Measurements from ENCODE around the gene TMEFF1.
"Not testable (repeated sequence)": the region's sequence is repeated elsewhere in the genome, so short reads cannot be mapped to it uniquely, and the experiment has no call there.

Gene TMEFF1

DNA sequence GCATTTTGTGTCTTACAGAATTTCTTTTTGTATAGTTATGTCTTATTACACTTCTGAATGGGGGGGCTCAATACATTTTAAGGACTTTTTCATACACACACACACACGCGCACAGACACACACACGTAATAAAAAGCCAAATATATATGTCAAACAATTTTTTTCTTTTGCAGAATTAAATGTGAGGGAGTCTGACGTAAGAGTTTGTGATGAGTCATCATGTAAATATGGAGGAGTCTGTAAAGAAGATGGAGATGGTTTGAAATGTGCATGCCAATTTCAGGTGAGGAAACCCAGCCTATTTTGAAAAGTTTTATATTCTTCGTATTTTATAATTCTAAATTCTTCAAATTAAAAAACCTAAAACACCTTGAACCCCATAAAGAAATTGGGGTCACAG lies 25.6 kb downstream of the TMEFF1 start:
- DNase-seq = no peak

- DNase-seq = no peak
Measured at GRCh38 chr9:100499460-100499859, 26.5 kb downstream of the TMEFF1 start.

DNA sequence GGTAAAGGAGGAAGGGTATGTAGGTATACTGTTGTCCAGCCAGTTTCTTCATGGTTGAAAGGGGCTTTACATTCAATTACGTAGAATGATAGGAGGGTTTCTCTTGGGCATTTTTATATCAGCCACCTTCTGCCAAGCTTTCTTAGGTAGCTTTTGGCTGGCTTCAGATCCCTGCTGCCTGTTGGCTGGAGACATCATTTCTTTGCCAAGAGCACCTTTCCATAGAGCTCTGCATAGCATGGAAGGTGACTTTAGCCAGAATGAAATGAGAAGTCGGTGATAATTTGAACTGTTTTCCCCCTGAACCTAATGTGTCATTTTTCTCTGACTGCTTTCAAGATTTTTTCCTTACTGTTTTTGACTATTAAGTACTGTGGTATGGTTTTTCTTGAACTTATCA lies 26.9 kb downstream of the TMEFF1 start:
- DNase-seq = no peak

GRCh38 chr9:100505564-100506159 lies 32.7 kb downstream of the TMEFF1 start:
- DNase-seq = peak; percentile 84

DNA sequence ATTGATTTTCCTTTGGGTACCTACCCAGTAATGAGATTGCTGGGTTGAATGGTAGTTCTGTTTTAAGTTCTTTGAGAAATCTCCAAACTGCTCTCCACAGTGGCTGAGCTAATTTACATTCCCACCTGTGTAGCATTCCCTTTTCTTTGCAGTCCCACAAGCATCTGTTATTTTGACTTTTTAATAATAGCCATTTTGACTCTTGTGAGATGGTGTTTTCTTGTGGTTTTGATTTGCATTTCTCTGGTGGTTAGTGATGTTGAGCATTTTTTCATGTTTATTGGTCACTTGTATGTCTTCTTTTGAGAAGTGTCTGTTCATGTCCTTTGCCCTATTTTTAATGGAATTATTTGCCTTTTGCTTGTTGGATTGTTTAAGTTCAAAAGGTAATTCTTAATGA lies 34.4 kb downstream of the TMEFF1 start:
- DNase-seq = not testable (repeated sequence)

DNA sequence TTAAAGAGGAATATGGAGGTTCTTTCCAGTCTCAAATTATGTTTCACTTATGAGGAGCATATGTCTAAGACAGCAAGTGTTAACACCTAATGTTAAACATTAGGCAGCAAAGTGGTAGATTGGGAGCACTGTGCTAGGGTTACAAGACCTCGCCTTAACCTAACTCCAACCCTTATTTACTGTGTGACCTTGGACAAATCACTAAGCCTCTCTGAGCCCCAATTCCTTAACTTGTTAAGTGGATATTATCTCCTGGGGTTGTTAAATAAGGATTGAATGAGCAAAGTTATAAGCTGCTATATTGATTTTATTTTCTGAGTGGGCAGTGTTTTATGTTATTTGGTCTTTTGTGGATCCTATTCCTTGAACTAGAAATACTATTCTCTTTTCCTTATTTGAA lies 38.3 kb downstream of the TMEFF1 start:
- no peak for DNase-seq

GRCh38 chr9:100515578-100516494 lies 42.9 kb downstream of the TMEFF1 start:
- no peak for DNase-seq

DNA sequence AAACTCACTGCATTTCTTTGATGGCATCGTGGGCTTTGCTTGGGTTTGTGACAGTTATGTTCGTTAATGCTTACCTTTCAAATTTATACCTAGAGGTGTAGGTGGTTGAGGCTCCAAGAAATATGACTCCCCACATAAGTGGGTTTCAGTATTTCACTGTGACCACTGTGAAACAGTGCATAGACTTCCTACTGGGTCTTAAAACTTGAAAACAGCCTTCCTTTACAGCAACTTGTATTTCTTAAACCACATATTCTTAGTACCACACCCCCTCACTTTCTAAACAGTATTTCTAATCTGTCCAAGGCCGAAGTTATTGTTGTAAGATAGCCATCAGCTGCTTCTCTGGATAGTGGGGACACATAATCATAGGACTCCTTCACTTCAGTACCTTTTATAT lies 48.3 kb downstream of the TMEFF1 start:
- DNase-seq = no peak

DNA sequence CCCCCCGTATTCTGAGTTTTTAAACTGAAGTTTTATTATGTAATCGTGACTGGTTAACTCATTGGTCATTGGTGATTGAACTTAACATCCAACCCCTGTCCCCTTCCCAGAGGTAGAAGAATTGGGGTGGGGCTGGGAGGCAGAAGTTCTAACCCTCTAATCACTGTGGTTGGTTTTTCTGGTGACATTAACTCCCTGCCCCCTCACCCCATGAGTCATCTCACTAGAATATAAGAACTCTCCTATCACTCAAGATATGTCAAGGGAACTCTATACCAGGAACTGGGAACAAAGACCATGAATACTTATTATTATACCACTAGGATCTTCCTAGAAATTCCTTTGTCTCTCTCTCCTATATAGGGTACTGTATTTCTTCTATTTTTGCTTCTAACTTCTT lies 52.6 kb downstream of the TMEFF1 start:
- no peak for DNase-seq

GRCh38 chr9:100527180-100527794 lies 54.3 kb downstream of the TMEFF1 start:
- DNase-seq = not testable (repeated sequence)

DNA sequence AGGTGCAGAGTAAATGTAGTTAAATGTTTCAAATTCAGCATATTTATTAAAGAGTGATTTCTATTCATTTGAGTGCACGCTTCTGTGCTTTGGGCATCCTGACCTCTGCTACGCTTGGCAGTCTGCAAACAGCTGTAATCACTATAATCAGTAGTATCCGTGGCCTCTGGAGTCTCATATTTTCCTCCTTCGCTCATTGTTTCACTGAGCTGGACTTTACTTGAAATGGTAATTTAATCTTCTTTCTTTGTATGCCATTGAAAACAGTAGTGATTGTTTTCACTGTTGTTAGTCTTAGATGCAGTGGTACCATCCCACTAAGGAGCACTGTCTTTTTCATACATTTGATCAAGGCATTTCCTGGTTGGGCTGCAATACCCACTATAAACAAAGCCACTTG lies 61.5 kb downstream of the TMEFF1 start:
- no peak for DNase-seq

GRCh38 chr9:100540327-100540726 lies 67.4 kb downstream of the TMEFF1 start:
- DNase-seq = no peak

DNA sequence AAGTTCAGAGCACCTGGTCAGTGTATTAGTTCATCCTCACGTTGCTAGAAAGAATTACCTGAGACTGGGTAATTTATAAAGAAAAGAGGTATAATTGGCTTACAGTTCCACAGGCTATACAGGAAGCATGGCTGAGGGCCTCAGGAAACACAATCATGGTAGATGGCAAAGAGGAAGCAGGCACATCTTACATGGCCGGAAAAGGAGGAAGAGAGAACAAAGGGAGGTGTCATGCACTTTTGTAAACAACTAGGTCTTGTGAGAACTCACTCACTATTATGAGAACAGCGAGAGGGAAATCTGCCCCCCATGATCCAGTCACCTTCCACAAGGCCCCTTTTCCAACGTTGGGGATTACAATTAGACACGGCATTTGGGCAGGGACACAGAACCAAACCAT lies 76.1 kb downstream of the TMEFF1 start:
- DNase-seq = no peak

DNA sequence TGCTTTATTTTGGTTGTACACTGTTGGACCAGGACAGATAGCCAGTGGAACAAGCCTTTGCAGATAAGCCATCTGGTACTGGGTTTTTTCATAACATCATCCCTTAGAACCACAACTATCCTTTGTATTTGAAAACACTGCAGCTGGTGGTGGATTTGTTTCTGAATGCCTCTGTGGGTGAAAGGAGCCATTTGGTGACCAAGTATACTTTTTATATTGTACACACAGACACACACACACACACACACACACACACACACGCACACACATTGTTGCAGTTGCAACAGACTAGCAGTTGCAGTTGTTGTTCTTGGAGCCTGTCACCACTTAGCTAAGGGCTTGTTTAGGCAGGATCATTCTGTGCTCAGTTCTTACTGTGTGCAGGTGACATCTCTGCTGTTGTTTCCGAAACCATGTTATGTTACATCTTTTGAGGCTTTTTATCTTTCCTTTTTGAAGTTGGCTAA lies 82.0 kb downstream of the TMEFF1 start:
- no peak for DNase-seq

GRCh38 chr9:100555471-100555870 lies 82.5 kb downstream of the TMEFF1 start:
- no peak for DNase-seq

GRCh38 chr9:100557053-100557452 lies 84.1 kb downstream of the TMEFF1 start:
- DNase-seq = no peak

DNA sequence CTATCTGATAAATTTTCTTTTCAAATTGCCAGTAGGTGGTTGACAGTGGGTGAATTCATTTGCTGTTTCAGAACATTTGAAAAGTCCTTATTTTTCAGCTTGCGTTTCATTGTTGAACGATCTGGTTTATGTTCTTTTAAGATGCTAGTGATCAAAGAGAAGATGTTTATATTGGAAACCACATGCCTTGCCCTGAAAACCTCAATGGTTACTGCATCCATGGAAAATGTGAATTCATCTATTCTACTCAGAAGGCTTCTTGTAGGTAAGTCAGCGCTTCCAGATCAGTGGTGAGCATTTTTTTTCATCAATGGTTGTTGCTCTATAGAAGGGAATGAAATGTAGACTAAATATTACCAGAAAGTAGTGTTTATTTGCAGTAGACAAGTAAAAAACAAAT lies 88.3 kb downstream of the TMEFF1 start:
- DNase-seq = no peak

DNA sequence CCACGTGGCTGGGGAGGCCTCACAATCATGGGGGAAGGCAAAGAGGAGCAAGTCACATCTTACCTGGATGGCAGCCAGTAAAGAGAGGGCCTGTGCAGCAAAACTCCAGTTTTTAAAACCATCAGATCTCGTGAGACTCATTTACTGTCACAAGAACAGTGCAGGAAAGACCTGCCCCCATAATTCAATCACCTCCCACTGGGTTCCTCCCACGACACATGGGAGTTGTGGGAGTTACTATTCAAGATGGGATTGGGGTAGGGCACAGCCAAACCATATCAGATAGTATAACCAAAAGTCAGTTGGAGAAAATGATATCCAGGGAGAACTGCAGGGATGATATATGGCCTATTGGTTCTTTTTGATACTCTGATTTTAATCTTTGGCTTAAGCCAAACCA lies 94.9 kb downstream of the TMEFF1 start:
- no peak for DNase-seq

GRCh38 chr9:100573655-100574260 lies 100.8 kb downstream of the TMEFF1 start:
- no peak for DNase-seq

- no peak for DNase-seq
Measured at GRCh38 chr9:100575006-100575405, 102.1 kb downstream of the TMEFF1 start.

DNA sequence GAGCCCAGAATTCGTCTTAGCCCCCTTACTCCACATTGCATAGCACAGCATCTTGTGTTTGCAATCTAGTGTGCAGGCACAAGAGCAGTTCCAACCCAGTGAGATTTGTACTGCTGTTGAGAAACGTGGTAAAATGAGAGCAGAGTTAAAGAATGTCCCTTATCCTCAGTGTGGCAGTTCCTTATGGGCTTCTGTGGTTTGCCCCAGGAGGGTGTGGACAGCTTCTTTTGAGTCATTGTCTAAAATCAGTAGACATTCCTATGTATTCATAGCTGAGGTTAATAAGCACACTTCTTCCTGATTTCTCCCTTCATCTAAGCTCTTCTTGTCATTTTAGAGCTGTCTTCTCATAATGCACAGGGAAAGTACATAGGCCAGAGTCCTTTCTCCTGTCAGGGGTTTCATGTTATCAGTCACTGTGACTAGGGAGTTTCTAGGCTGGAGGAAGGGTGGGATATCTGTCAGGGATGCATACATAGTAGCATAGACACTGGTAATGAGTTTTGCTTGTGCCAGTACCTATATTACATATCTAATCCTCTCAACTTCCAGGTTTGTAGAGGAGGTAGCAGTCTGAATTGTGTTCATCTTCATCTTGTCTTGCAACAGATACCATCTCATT lies 102.9 kb downstream of the TMEFF1 start:
- no peak for DNase-seq

- no peak for DNase-seq
Measured at GRCh38 chr9:100577776-100578448, 105.0 kb downstream of the TMEFF1 start, which contains the start of gene CAVIN4. TSS of gene CAVIN4 (plus strand) at chr9:100578079. CDS start at chr9:100578144, 65 bp downstream.

Measured in activated CD8-positive, alpha-beta memory T cell treated with anti-CD3 and anti-CD28 coated beads for 24 hours (primary cell).